HEK293 (cell line): Measurements from ENCODE around the gene FOSB.

Experiments used
- CTCF ChIA-PET: fragments of 350-600 bp; formaldehyde crosslinking; extraction: SDS; loops from one replicate; lab custom pipeline; 2021; ENCODE audit warnings: antibody characterized with exemption; lab: Yijun Ruan, JAX
- POLR2A ChIA-PET: fragments of 300-600 bp; formaldehyde crosslinking; extraction: SDS; loops from one replicate; lab custom pipeline; 2020; ENCODE audit warnings: antibody characterized with exemption, inconsistent platforms; lab: Yijun Ruan, JAX
- H3K27ac ChIP-seq: fragments of 200-500 bp; sonication (Bioruptor generic); 2 replicates; pipeline ENCODE4 v1.5.1; 2014; ENCODE audit warnings: low read depth, low read length, control low read depth, inconsistent platforms; ENCODE audit errors: extremely low read depth
- H3K36me3 ChIP-seq, 2 experiments: fragments of 200-500 bp in 1 of 2; sonication (Bioruptor generic) in 1 of 2; 1 replicate in 1 of 2; 2 replicates in 1 of 2; pipeline ENCODE4 v1.5.1; 2014 to 2017; ENCODE audit warnings: inconsistent platforms in 2 of 2, low read length in 2 of 2; ENCODE audit not compliant: control insufficient read depth in 2 of 2, insufficient read depth in 1 of 2
- H3K4me1 ChIP-seq: fragments of 200-500 bp; sonication (Bioruptor generic); 2 replicates; pipeline ENCODE4 v1.5.1; 2014; ENCODE audit warnings: mild to moderate bottlenecking, low read length, inconsistent platforms; ENCODE audit not compliant: control insufficient read depth, insufficient read depth
- H3K4me3 ChIP-seq: 2 replicates; pipeline ENCODE4 v1.5.1; 2011; ENCODE audit warnings: low read depth, mild to moderate bottlenecking, control low read depth, low read length, moderate library complexity
- H3K9me3 ChIP-seq: fragments of 200-500 bp; sonication (Bioruptor generic); 2 replicates; pipeline ENCODE4 v1.5.1; 2014; ENCODE audit warnings: low read depth, low read length, inconsistent platforms; ENCODE audit not compliant: control insufficient read depth, insufficient read depth
- EGR2 ChIP-seq: fragments of 450-650 bp; formaldehyde crosslinking; IDR thresholded peaks from 2 replicates; pipeline ENCODE4 v1.5.1; 2016; ENCODE audit warnings: low read depth, missing biosample characterization, missing genetic modification characterization
- GLIS2 ChIP-seq: fragments of 450-650 bp; formaldehyde crosslinking; IDR thresholded peaks from 2 replicates; pipeline ENCODE4 v1.5.1; 2016; ENCODE audit warnings: missing biosample characterization, missing genetic modification characterization
- HIC1 ChIP-seq: fragments of 450-650 bp; formaldehyde crosslinking; IDR thresholded peaks from 2 replicates; pipeline ENCODE4 v1.5.1; 2016; ENCODE audit warnings: missing biosample characterization, missing genetic modification characterization
- KLF10 ChIP-seq: fragments of 450-650 bp; IDR thresholded peaks from 2 replicates; pipeline ENCODE4 v1.5.1; 2018; ENCODE audit warnings: missing biosample characterization, mild to moderate bottlenecking, missing genetic modification characterization
- KLF17 ChIP-seq: fragments of 450-650 bp; formaldehyde crosslinking; IDR thresholded peaks from 2 replicates; pipeline ENCODE4 v1.5.1; 2016; ENCODE audit warnings: missing biosample characterization, missing genetic modification characterization
- KLF8 ChIP-seq: fragments of 450-650 bp; formaldehyde crosslinking; IDR thresholded peaks from 2 replicates; pipeline ENCODE4 v1.5.1; 2016; ENCODE audit warnings: missing biosample characterization, missing genetic modification characterization
- SP2 ChIP-seq: fragments of 450-650 bp; formaldehyde crosslinking; IDR thresholded peaks from 2 replicates; pipeline ENCODE4 v1.5.1; 2016; ENCODE audit warnings: missing biosample characterization, missing genetic modification characterization
- ZBTB10 ChIP-seq: fragments of 450-650 bp; formaldehyde crosslinking; IDR thresholded peaks from 2 replicates; pipeline ENCODE4 v1.5.1; 2016; ENCODE audit warnings: missing biosample characterization, missing genetic modification characterization
- ZBTB17 ChIP-seq: fragments of 450-650 bp; formaldehyde crosslinking; IDR thresholded peaks from 2 replicates; pipeline ENCODE4 v1.5.1; 2016; ENCODE audit warnings: missing biosample characterization, missing genetic modification characterization
- ZBTB21 ChIP-seq: fragments of 450-650 bp; formaldehyde crosslinking; IDR thresholded peaks from 2 replicates; pipeline ENCODE4 v1.5.1; 2017; ENCODE audit warnings: missing biosample characterization, missing genetic modification characterization
- ZNF174 ChIP-seq: fragments of 450-650 bp; formaldehyde crosslinking; IDR thresholded peaks from 2 replicates; pipeline ENCODE4 v1.5.0; 2017; ENCODE audit warnings: missing biosample characterization, mild to moderate bottlenecking, missing genetic modification characterization
- ZNF274 ChIP-seq, 2 experiments: fragments of 200-500 bp in 1 of 2; fragments of 450-650 bp in 1 of 2; sonication (Bioruptor generic) in 1 of 2; formaldehyde crosslinking in 1 of 2; IDR thresholded peaks; 2 replicates each; pipeline versions ENCODE4 v1.5.1 to v1.6.1; 2014 to 2016; ENCODE audit warnings: borderline replicate concordance in 1 of 2, inconsistent platforms in 1 of 2, low read length in 1 of 2, missing biosample characterization in 1 of 2, missing genetic modification characterization in 1 of 2
- ZNF280D ChIP-seq: fragments of 450-650 bp; formaldehyde crosslinking; IDR thresholded peaks from 2 replicates; pipeline ENCODE4 v1.5.1; 2016; ENCODE audit warnings: missing biosample characterization, missing genetic modification characterization
- ZNF335 ChIP-seq: fragments of 450-650 bp; formaldehyde crosslinking; conservative IDR thresholded peaks from 2 replicates; pipeline ENCODE4 v1.5.1; 2016; ENCODE audit warnings: missing biosample characterization, missing genetic modification characterization
- ZNF423 ChIP-seq: fragments of 450-650 bp; formaldehyde crosslinking; IDR thresholded peaks from 2 replicates; pipeline ENCODE4 v1.5.1; 2016; ENCODE audit warnings: missing biosample characterization, missing genetic modification characterization
- ZNF501 ChIP-seq: fragments of 450-650 bp; formaldehyde crosslinking; IDR thresholded peaks from 2 replicates; pipeline ENCODE4 v1.5.1; 2016; ENCODE audit warnings: missing biosample characterization, missing genetic modification characterization
- ZNF513 ChIP-seq: fragments of 450-650 bp; IDR thresholded peaks from 2 replicates; pipeline ENCODE4 v1.5.1; 2018; ENCODE audit warnings: missing biosample characterization, missing genetic modification characterization
- ZNF629 ChIP-seq: fragments of 450-650 bp; formaldehyde crosslinking; IDR thresholded peaks from 2 replicates; pipeline ENCODE4 v1.5.1; 2017; ENCODE audit warnings: missing biosample characterization, missing genetic modification characterization
- ZNF658 ChIP-seq: fragments of 450-650 bp; formaldehyde crosslinking; IDR thresholded peaks from 2 replicates; pipeline ENCODE4; 2016; ENCODE audit warnings: missing biosample characterization, missing genetic modification characterization
- ZNF670 ChIP-seq: fragments of 450-650 bp; formaldehyde crosslinking; IDR thresholded peaks from 2 replicates; pipeline ENCODE4 v1.5.1; 2016; ENCODE audit warnings: missing biosample characterization, missing genetic modification characterization, low read depth
- ZNF792 ChIP-seq: fragments of 450-650 bp; formaldehyde crosslinking; IDR thresholded peaks from 2 replicates; pipeline ENCODE4 v1.5.1; 2016; ENCODE audit warnings: missing biosample characterization, missing genetic modification characterization
- ZNF843 ChIP-seq: fragments of 450-650 bp; formaldehyde crosslinking; IDR thresholded peaks from 2 replicates; pipeline ENCODE4 v1.5.1; 2016; ENCODE audit warnings: missing biosample characterization, missing genetic modification characterization
- ZSCAN30 ChIP-seq: fragments of 450-650 bp; IDR thresholded peaks from 2 replicates; pipeline ENCODE4 v1.5.1; 2018; ENCODE audit warnings: missing biosample characterization, mild to moderate bottlenecking, missing genetic modification characterization, moderate library complexity

Gene FOSB

GRCh38 chr19:45442778-45443461 is 24.9 kb upstream of the FOSB start (continued):
- TF ChIP-seq ZNF335 (tag by site-specific recombination), result peak; percentile 70
- TF ChIP-seq ZNF501 (tag by site-specific recombination), result 0 out of 2 replicates have a peak, but pooled peaks have one; percentile 5
- TF ChIP-seq ZNF513, result 0 out of 2 replicates have a peak, but pooled peaks have one; percentile 39
- TF ChIP-seq ZNF629 (tag by site-specific recombination), result no peak

- H3K27ac ChIP-seq, result no peak overlapping the region; the same call in 1 of the 2 replicates
- CTCF ChIA-PET, result interaction anchor here (0.5 to 1.2 kb wide), 3 partner anchors 20 to 99 kb away, joined by 3 to 7 read pairs (median 3); partner anchors contain the start of gene ERCC1
- POLR2A ChIA-PET, result interaction anchor here (0.9 to 1.0 kb wide), 2 partner anchors 24 to 26 kb away, joined by 3 to 5 read pairs; partner anchors contain the start of gene FOSB
- 0 out of 2 replicates have a peak, but pooled peaks cover 5% of the 10 kb centered on the region for H3K4me1 ChIP-seq
- H3K4me3 ChIP-seq, result peak overlapping the region; percentile 27
- no peaks in the 10 kb centered on the region for H3K9me3 ChIP-seq
- H3K36me3 ChIP-seq, result no peaks in the 10 kb centered on the region
- TF ChIP-seq ZSCAN30, result peak; percentile 68; the same call in 1 of the 2 replicates
- TF ChIP-seq EGR2 (tag by site-specific recombination), result 0 out of 2 replicates have a peak, but pooled peaks have one; percentile 14
- peak; percentile 93 for TF ChIP-seq KLF10 (tag by site-specific recombination)
- TF ChIP-seq ZBTB10 (tag by site-specific recombination), result peak; percentile 97
- peak; percentile 68 for TF ChIP-seq GLIS2 (tag by site-specific recombination)
- no peak for TF ChIP-seq ZNF843 (tag by site-specific recombination)
- TF ChIP-seq KLF17 (tag by site-specific recombination), result peak; percentile 58
- TF ChIP-seq ZNF423, result peak; percentile 95
- TF ChIP-seq ZNF174 (tag by site-specific recombination), result no peak
- peak; percentile 14 for TF ChIP-seq ZBTB17 (tag by site-specific recombination)
- no peak for TF ChIP-seq ZNF658
- TF ChIP-seq KLF8 (tag by site-specific recombination), result peak; percentile 91
- peak; percentile 33; the same call in 1 of the 2 replicates for TF ChIP-seq ZNF792 (tag by site-specific recombination)
- TF ChIP-seq ZNF670 (tag by site-specific recombination), result no peak
- TF ChIP-seq ZBTB21 (tag by site-specific recombination), result peak; percentile 96
- TF ChIP-seq ZNF274 (IDR thresholded peaks at IDR 0.05; ENCODE audit: low read length), result no peak
- TF ChIP-seq ZNF274 (tag by site-specific recombination; IDR thresholded peaks at IDR 0.05; ENCODE audit: borderline replicate concordance), result no peak
- TF ChIP-seq SP2 (tag by site-specific recombination), result peak; percentile 87
- peak; percentile 71; the same call in 1 of the 2 replicates for TF ChIP-seq HIC1 (tag by site-specific recombination)
- 0 out of 2 replicates have a peak, but pooled peaks have one; percentile 41 for TF ChIP-seq ZNF280D (tag by site-specific recombination)
These were observed 24.1 kb upstream of the FOSB start for GRCh38 chr19:45443462-45444317.
